GM18867 (cell line): ENCODE measurements around the gene SDC3.

Experiments used
- ATAC-seq: cut with Tn5 transposase; IDR thresholded peaks from one replicate; pipeline ENCODE4 v1.9.1; 2021; ENCODE audit warnings: mild to moderate bottlenecking, moderate library complexity; ENCODE audit not compliant: unreplicated experiment

Gene SDC3

GRCh38 chr1:30929135-30929889, 20.8 kb upstream of the SDC3 start:
- ATAC-seq, result no peak

GRCh38 chr1:30928789-30929134, 20.2 kb upstream of the SDC3 start:
- no peak for ATAC-seq

GRCh38 chr1:30928171-30928570, 19.6 kb upstream of the SDC3 start:
- no peak for ATAC-seq

- no peak for ATAC-seq
These were observed 18.9 kb upstream of the SDC3 start for GRCh38 chr1:30927448-30927847.

GRCh38 chr1:30923597-30923996, 15.0 kb upstream of the SDC3 start:
- no peak for ATAC-seq

- ATAC-seq, result no peak
These were observed 12.3 kb upstream of the SDC3 start for GRCh38 chr1:30920827-30921226.

GRCh38 chr1:30919025-30919881, 10.7 kb upstream of the SDC3 start:
- no peak for ATAC-seq

- ATAC-seq, result no peak
These were observed 7.7 kb upstream of the SDC3 start for GRCh38 chr1:30916296-30916695.

- ATAC-seq, result no peak
These were observed 7.1 kb upstream of the SDC3 start for GRCh38 chr1:30915491-30916230.

- no peak for ATAC-seq
These were observed 6.4 kb upstream of the SDC3 start for GRCh38 chr1:30914931-30915330.

GRCh38 chr1:30914587-30914922, 6.0 kb upstream of the SDC3 start:
- ATAC-seq, result no peak

- ATAC-seq, result no peak
These were observed 4.5 kb upstream of the SDC3 start for GRCh38 chr1:30912913-30913652.

- no peak for ATAC-seq
These were observed 3.7 kb upstream of the SDC3 start for GRCh38 chr1:30912224-30912623.

- no peak for ATAC-seq
These were observed 2.7 kb upstream of the SDC3 start for GRCh38 chr1:30911059-30911954.

- ATAC-seq, result no peak
These were observed 959 bp upstream of the SDC3 start for GRCh38 chr1:30909365-30910068.

GRCh38 chr1:30908316-30908695, 252 bp downstream of the SDC3 start:
- ATAC-seq, result no peak

- ATAC-seq, result no peak
These were observed 860 bp downstream of the SDC3 start for GRCh38 chr1:30907481-30908315.

GRCh38 chr1:30906631-30907441, 1.7 kb downstream of the SDC3 start:
- ATAC-seq, result no peak
